Heart left ventricle (tissue), 13 donors: ENCODE measurements around the gene EXOSC6.

Experiments
- CTCF ChIP-seq, 12 donors: fragments of 200-600 bp; sonication (generic) in 4 of 12; IDR thresholded peaks; one replicate each; pipeline versions ENCODE4 v1.5.0 to v1.8.0; 2018 to 2022; ENCODE audit warnings: antibody characterized with exemption in 12 of 12, mild to moderate bottlenecking in 5 of 12
- POLR2A ChIP-seq, 2 donors: fragments of 450-650 bp; IDR thresholded peaks; one replicate each; pipeline ENCODE4 v1.6.1; 2017; ENCODE audit warnings: antibody characterized with exemption in 2 of 2, mild to moderate bottlenecking in 2 of 2, moderate library complexity in 2 of 2
- donor health status: ischemic (EF 13 %, LVEDD 7.1; RV severe dilation, severe dysfunction).
- donor health status: DM: no; HTN: yes; CAD: no.
- donor health status: DM: no; HTN: no; CAD: no.
- donor health status: ischemic (EF 25% LVEDD 6.9; RV normal size, moderate dysfunction).
- donor health status: ischemic (EF 25% LVEDD 5.7; RV mildly dilated, moderate dysfunction).
- donor health status: ischemic (EF 35%, LVEDD 5.7; RV mildly dilated, moderate dysfunction).
- donor health status: nonischemic (EF 11% LVEDD 7.7; RV severe dilation, severe dysfunction).
- donor health status: DM: yes; HTN: yes; CAD: no.
- donor health status: PGD.
- donor health status: ischemic (EF 29% LVEDD 5.4; RV normal size, mild dysfunction).
- donor health status: nonischemic (EF 23%, LVEDD 6.1; RV moderate dilation, normal function).

GRCh38 chr16:70257391-70257790, 5.7 kb upstream of the EXOSC6 start:
- no peak for TF ChIP-seq CTCF (IDR thresholded peaks at IDR 0.05)
- TF ChIP-seq POLR2A (IDR thresholded peaks at IDR 0.05), result no peak
